GM12891 (cell line): Measurements from ENCODE around the gene TGIF2LY. TPM values are rescaled to one million over a fixed set of nuclear protein-coding genes. Genes with fewer than 3 reads are reported as not detected.
"Not testable (repeated sequence)": the region's sequence is repeated elsewhere in the genome, so short reads cannot be mapped to it uniquely, and the experiment has no call there.

Experiments used
- DNase-seq: peaks from one replicate; pipeline ENCODE4 v3.0.0; 2011; ENCODE audit warnings: low spot score; ENCODE audit not compliant: insufficient read length
- FAIRE-seq: peaks from 2 replicates; lab custom pipeline; 2011; peaks lifted over from hg19 to GRCh38; lab: Jason Lieb, UNC
- polyA plus RNA-seq: library from polyadenylated mRNA; unstranded; fragments of >200 nt; gene quantifications from one replicate; pipeline ENCODE4 v1.2.1, GENCODE V29; 2012; ENCODE audit warnings: low read depth, missing spikeins, inconsistent platforms; ENCODE audit not compliant: missing spikeins

Gene TGIF2LY
- polyA plus RNA-seq: not detected

- FAIRE-seq, DNase-seq: not testable (repeated sequence)
Measured at GRCh38 chrY:3578767-3579166, at the start of gene TGIF2LY. Gene TGIF2LY, plus strand, starts transcription at chrY:3579067. Its CDS starts 178 bp downstream, at chrY:3579245.
